H9 (cell line): Measurements from ENCODE around the gene MRAP. TPM values are rescaled to one million over a fixed set of nuclear protein-coding genes. Genes with fewer than 3 reads are reported as not detected.

ENCODE experiments used
- DNase-seq: peaks from one replicate; pipeline ENCODE4 v3.0.0-alpha.2; 2017
- H2AFZ ChIP-seq: one replicate; pipeline ENCODE4 v1.6.1; 2013; ENCODE audit warnings: mild to moderate bottlenecking, low read length, control low read depth, moderate library complexity
- H2AK5ac ChIP-seq: 2 replicates; pipeline ENCODE4 v1.6.1; 2013; ENCODE audit warnings: low read length, control low read depth, mixed read lengths; ENCODE audit not compliant: insufficient read length
- H2BK120ac ChIP-seq: one replicate; pipeline ENCODE4 v1.6.1; 2013; ENCODE audit warnings: low read depth, mild to moderate bottlenecking, low read length, control low read depth, inconsistent platforms; ENCODE audit not compliant: poor library complexity, severe bottlenecking
- H2BK12ac ChIP-seq: 2 replicates; pipeline ENCODE4 v1.6.1; 2013; ENCODE audit warnings: low read length, control low read depth, mixed read lengths, low read depth; ENCODE audit not compliant: insufficient read length
- H2BK15ac ChIP-seq: 2 replicates; pipeline ENCODE4 v1.6.1; 2013; ENCODE audit warnings: low read depth, low read length, control low read depth
- H2BK20ac ChIP-seq: one replicate; pipeline ENCODE4 v1.6.1; 2013; ENCODE audit warnings: low read depth, mild to moderate bottlenecking, low read length, control low read depth, inconsistent platforms; ENCODE audit not compliant: poor library complexity, severe bottlenecking
- H2BK5ac ChIP-seq: 2 replicates; pipeline ENCODE4 v1.6.1; 2013; ENCODE audit warnings: low read length, control low read depth, mixed read lengths; ENCODE audit not compliant: insufficient read length
- H3K14ac ChIP-seq: 2 replicates; pipeline ENCODE4 v1.6.1; 2013; ENCODE audit warnings: low read length, control low read depth; ENCODE audit not compliant: insufficient read depth
- H3K18ac ChIP-seq: 2 replicates; pipeline ENCODE4 v1.6.1; 2013; ENCODE audit warnings: low read depth, mild to moderate bottlenecking, mixed read lengths, low read length, control low read depth; ENCODE audit not compliant: insufficient read length
- H3K23ac ChIP-seq: 2 replicates; pipeline ENCODE4 v1.6.1; 2013; ENCODE audit warnings: low read length, control low read depth, mixed read lengths, low read depth; ENCODE audit not compliant: insufficient read length
- H3K23me2 ChIP-seq: 2 replicates; pipeline ENCODE4 v1.6.1; 2013; ENCODE audit warnings: low read depth, mild to moderate bottlenecking, mixed read lengths, low read length, control low read depth; ENCODE audit not compliant: insufficient read length, poor library complexity, severe bottlenecking
- H3K27ac ChIP-seq: 2 replicates; pipeline ENCODE4 v1.5.1; 2013; ENCODE audit warnings: low read length, control low read depth, mixed read lengths, low read depth; ENCODE audit not compliant: insufficient read length
- H3K27me3 ChIP-seq: 2 replicates; pipeline ENCODE4 v1.6.1; 2013; ENCODE audit warnings: low read length, control low read depth, inconsistent platforms; ENCODE audit not compliant: insufficient read depth
- H3K4ac ChIP-seq: 2 replicates; pipeline ENCODE4 v1.6.1; 2013; ENCODE audit warnings: low read depth, mild to moderate bottlenecking, control low read depth, inconsistent platforms, low read length, moderate library complexity
- H3K4me1 ChIP-seq: 2 replicates; pipeline ENCODE4 v1.6.1; 2013; ENCODE audit warnings: low read length, control low read depth, inconsistent platforms; ENCODE audit not compliant: insufficient read depth
- H3K4me2 ChIP-seq: 2 replicates; pipeline ENCODE4 v1.6.1; 2013; ENCODE audit warnings: low read length, control low read depth, mixed read lengths; ENCODE audit not compliant: insufficient read length, insufficient read depth
- H3K56ac ChIP-seq: 2 replicates; pipeline ENCODE4 v1.6.1; 2013; ENCODE audit warnings: low read depth, mild to moderate bottlenecking, mixed read lengths, low read length, control low read depth; ENCODE audit not compliant: insufficient read length
- H3K79me1 ChIP-seq: 2 replicates; pipeline ENCODE4 v1.6.1; 2013; ENCODE audit warnings: low read depth, mild to moderate bottlenecking, moderate library complexity, low read length, control low read depth, inconsistent platforms; ENCODE audit not compliant: insufficient read depth, poor library complexity, severe bottlenecking
- H3K79me2 ChIP-seq: 2 replicates; pipeline ENCODE4 v1.6.1; 2013; ENCODE audit warnings: low read length, control low read depth, inconsistent platforms; ENCODE audit not compliant: insufficient read depth
- H3K9ac ChIP-seq: 2 replicates; pipeline ENCODE4 v1.6.1; 2013; ENCODE audit warnings: low read length, control low read depth, mixed read lengths; ENCODE audit not compliant: insufficient read length; ENCODE audit errors: extremely low read depth
- H3K9me3 ChIP-seq: one replicate; pipeline ENCODE4 v1.6.1; 2013; ENCODE audit warnings: low read depth, low read length, inconsistent platforms; ENCODE audit not compliant: control insufficient read depth
- H3T11ph ChIP-seq: one replicate; pipeline ENCODE4 v1.6.1; 2013; ENCODE audit warnings: mild to moderate bottlenecking, low read length, control low read depth, inconsistent platforms
- H4K20me1 ChIP-seq: one replicate; pipeline ENCODE4 v1.6.1; 2013; ENCODE audit not compliant: control insufficient read depth, insufficient read length, insufficient read depth
- H4K5ac ChIP-seq: 2 replicates; pipeline ENCODE4 v1.6.1; 2013; ENCODE audit warnings: low read depth, mild to moderate bottlenecking, mixed read lengths, low read length, control low read depth; ENCODE audit not compliant: insufficient read length
- H4K8ac ChIP-seq: replicated peaks from 2 replicates; pipeline ENCODE4 v1.6.1; 2013; ENCODE audit warnings: low read length, control low read depth, mixed read lengths, low read depth; ENCODE audit not compliant: insufficient read length
- H4K91ac ChIP-seq: 2 replicates; pipeline ENCODE4 v1.6.1; 2013; ENCODE audit warnings: low read depth, mild to moderate bottlenecking, moderate library complexity, mixed read lengths, low read length, control low read depth; ENCODE audit not compliant: insufficient read length
- H3K27ac Mint-ChIP-seq, 3 experiments: 2 replicates in 2 of 3; 3 replicates in 1 of 3; pipeline ENCODE4 v1.8.0; 2020 to 2021; ENCODE audit warnings: mixed read lengths in 3 of 3, mild to moderate bottlenecking in 1 of 3, moderate library complexity in 1 of 3
- H3K27me3 Mint-ChIP-seq: 2 replicates; pipeline ENCODE4 v1.8.0; 2021; ENCODE audit warnings: low read depth, mild to moderate bottlenecking, moderate library complexity, mixed read lengths
- H3K36me3 Mint-ChIP-seq, 3 experiments: 2 replicates in 2 of 3; 3 replicates in 1 of 3; pipeline ENCODE4 v1.8.0; 2020 to 2021; ENCODE audit warnings: low read depth in 3 of 3, mixed read lengths in 3 of 3; ENCODE audit not compliant: insufficient read depth in 1 of 3
- H3K4me1 Mint-ChIP-seq, 2 experiments: 2 replicates each; pipeline ENCODE4 v1.8.0; 2020; ENCODE audit warnings: mixed read lengths in 2 of 2
- H3K4me3 Mint-ChIP-seq, 2 experiments: 2 replicates in 1 of 2; 3 replicates in 1 of 2; pipeline ENCODE4 v1.8.0; 2020 to 2021; ENCODE audit warnings: mild to moderate bottlenecking in 2 of 2, mixed read lengths in 2 of 2, moderate library complexity in 1 of 2
- H3K9me3 Mint-ChIP-seq, 2 experiments: 2 replicates in 1 of 2; 3 replicates in 1 of 2; pipeline ENCODE4 v1.8.0; 2020; ENCODE audit warnings: mild to moderate bottlenecking in 2 of 2, mixed read lengths in 2 of 2, moderate library complexity in 1 of 2
- CTCF ChIP-seq: fragments of 200-600 bp; sonication (generic); conservative IDR thresholded peaks from 3 replicates; pipeline ENCODE4 v1.8.0; 2021; ENCODE audit warnings: antibody characterized with exemption, mild to moderate bottlenecking
- WGBS: extraction: QIAGEN DNeasy Blood & Tissue Kit; methylation state at CpG from one replicate; pipeline ENCODE4 v1.1.7; 2013; ENCODE audit warnings: missing lambda C conversion rate, low lambda C conversion rate, mixed read lengths; ENCODE audit not compliant: insufficient read length; ENCODE audit errors: extremely low coverage; 5-methylcytosine and 5-hydroxymethylcytosine counted together
- total RNA-seq: library from RNA; stranded (reverse); gene quantifications from 2 replicates; pipeline ENCODE4 v1.2.1, GENCODE V29; 2021

The MRAP gene
- total RNA-seq, 1 experiment from 2014 or later, result not detected

GRCh38 chr21:32281531-32281930 is 17.1 kb upstream of the MRAP start:
- H3K23ac ChIP-seq, result no peak overlapping the region
- no peak overlapping the region for H2BK5ac ChIP-seq
- H3K4me3 Mint-ChIP-seq, result no peak overlapping the region
- no peak overlapping the region for H2AFZ ChIP-seq
- H4K8ac ChIP-seq, result no peak overlapping the region
- no peak overlapping the region for H3T11ph ChIP-seq
- H3K36me3 Mint-ChIP-seq, result peaks cover 0 to 2% (median 0%) of the 10 kb centered on the region in 3 experiments; a peak in 1 of 7 replicates
- H2BK15ac ChIP-seq, result no peak overlapping the region
- no CpG with 5 or more reads among the region's 7 CpGs for WGBS
- peaks cover 12 to 18% of the 10 kb centered on the region in 2 experiments; a peak in 3 of 4 replicates for H3K4me1 Mint-ChIP-seq
- no peak overlapping the region for H2BK12ac ChIP-seq
- peaks cover 10% of the 10 kb centered on the region for H3K23me2 ChIP-seq
- H3K27me3 ChIP-seq, result no peaks in the 10 kb centered on the region
- no peak overlapping the region for H3K27ac Mint-ChIP-seq
- DNase-seq, result no peak
- H3K14ac ChIP-seq, result no peak overlapping the region
- no peaks in the 10 kb centered on the region; the same call in 1 of the 2 replicates for H3K27me3 Mint-ChIP-seq
- peaks cover 2% of the 10 kb centered on the region; the same call in 1 of the 2 replicates for H3K79me2 ChIP-seq
- peaks cover 0 to 4% of the 10 kb centered on the region in 2 experiments; a peak in 2 of 5 replicates for H3K9me3 Mint-ChIP-seq
- no peak overlapping the region for H2BK20ac ChIP-seq
- H3K27ac ChIP-seq, result no peak overlapping the region
- no peak overlapping the region for H3K18ac ChIP-seq
- TF ChIP-seq CTCF, result no peak
- H4K5ac ChIP-seq, result no peak overlapping the region
- no peaks in the 10 kb centered on the region for H4K20me1 ChIP-seq
- no peaks in the 10 kb centered on the region for H3K4me1 ChIP-seq
- H3K79me1 ChIP-seq, result no peaks in the 10 kb centered on the region
- no peak overlapping the region for H4K91ac ChIP-seq
- no peak overlapping the region for H3K9ac ChIP-seq
- no peak overlapping the region for H3K4me2 ChIP-seq
- no peak overlapping the region for H3K56ac ChIP-seq
- no peak overlapping the region for H3K4ac ChIP-seq
- no peak overlapping the region for H2BK120ac ChIP-seq
- no peaks in the 10 kb centered on the region for H3K9me3 ChIP-seq
- H2AK5ac ChIP-seq, result no peak overlapping the region
